ENCODE data around the gene APC2. TPM values are rescaled to one million over a fixed set of nuclear protein-coding genes. Genes with fewer than 3 reads are reported as not detected.
"Not testable (repeated sequence)": the region's sequence is repeated elsewhere in the genome, so short reads cannot be mapped to it uniquely, and the experiment has no call there.

APC2 gene
- total RNA-seq, 1 experiment from 2014 or later = 1.4 TPM

- CTCF ChIA-PET = interaction anchor here (0.7 kb wide), 2 partner anchors 42 to 846 kb away, joined by 3 read pairs; no protein-coding TSS in a partner anchor
- peaks cover 18% of the 10 kb centered on the region for H3K27me3 Mint-ChIP-seq (ENCODE audit: low read depth)
- no peak for TF ChIP-seq MAX (CRISPR knock-in tag; IDR thresholded peaks at IDR 0.05)
- TF ChIP-seq FOXJ3 (CRISPR knock-in tag; IDR thresholded peaks at IDR 0.05; ENCODE audit: borderline replicate concordance) = no peak
- TF ChIP-seq NR3C1 (CRISPR knock-in tag; conservative IDR thresholded peaks at IDR 0.05; ENCODE audit: low read depth) = no peak
- no peak for TF ChIP-seq EMX1 (CRISPR knock-in tag; IDR thresholded peaks at IDR 0.05)
- no peak for TF ChIP-seq ZNF281 (CRISPR knock-in tag; IDR thresholded peaks at IDR 0.05)
- TF ChIP-seq ATF2 (CRISPR knock-in tag; IDR thresholded peaks at IDR 0.05; ENCODE audit: borderline replicate concordance, low read depth) = no peak
- TF ChIP-seq TEAD1 (CRISPR knock-in tag; IDR thresholded peaks at IDR 0.05) = no peak
- TF ChIP-seq SMAD3 (CRISPR knock-in tag; IDR thresholded peaks at IDR 0.05; ENCODE audit: borderline replicate concordance) = no peak
- no peak for TF ChIP-seq ERG (CRISPR knock-in tag; IDR thresholded peaks at IDR 0.05)
- TF ChIP-seq ZNF671 (CRISPR knock-in tag; IDR thresholded peaks at IDR 0.05) = no peak
- no peak for TF ChIP-seq RORB (CRISPR knock-in tag; IDR thresholded peaks at IDR 0.05)
- no peaks in the 10 kb centered on the region for H3K9me3 Mint-ChIP-seq
- ATAC-seq (no peak), DNase-seq (ENCODE audit: low spot score) (no peak)
- POLR2A ChIA-PET = no interaction called here
- H3K36me3 Mint-ChIP-seq = peaks cover 5% of the 10 kb centered on the region; the same call in 1 of the 2 replicates
- no peak overlapping the region for H3K27ac Mint-ChIP-seq
- no peak overlapping the region for H3K4me3 Mint-ChIP-seq
- H3K4me1 Mint-ChIP-seq = no peaks in the 10 kb centered on the region
These were observed 47.8 kb downstream of the APC2 start for GRCh38 chr19:1497578-1498235.

- H3K27me3 Mint-ChIP-seq (ENCODE audit: low read depth) = peaks cover 21% of the 10 kb centered on the region
- H3K4me3 Mint-ChIP-seq; H3K9me3 Mint-ChIP-seq; H3K27ac Mint-ChIP-seq; H3K36me3 Mint-ChIP-seq; POLR2A ChIA-PET; DNase-seq (ENCODE audit: low spot score); H3K4me1 Mint-ChIP-seq; CTCF ChIA-PET; ATAC-seq: not testable (repeated sequence)
These were observed 49.3 kb downstream of the APC2 start for GRCh38 chr19:1499231-1499630.

GRCh38 chr19:1501200-1501595 is 51.3 kb downstream of the APC2 start:
- POLR2A ChIA-PET = no interaction called here
- DNase-seq (ENCODE audit: low spot score) (no peak), ATAC-seq (no peak)
- Mint-ChIP-seq H3K27ac (no peak overlapping the region), H3K27me3 (ENCODE audit: low read depth) (peaks cover 39% of the 10 kb centered on the region), H3K9me3 (no peaks in the 10 kb centered on the region), H3K4me3 (no peak overlapping the region), H3K4me1 (no peaks in the 10 kb centered on the region; the same call in 1 of the 2 replicates), H3K36me3 (peaks cover 5% of the 10 kb centered on the region; the same call in 1 of the 2 replicates)
- TF ChIP-seq OVOL2 (CRISPR knock-in tag; IDR thresholded peaks at IDR 0.05; ENCODE audit: borderline replicate concordance) = no peak
- TF ChIP-seq ERG (CRISPR knock-in tag; IDR thresholded peaks at IDR 0.05) = no peak
- no peak for TF ChIP-seq ZNF416 (CRISPR knock-in tag; IDR thresholded peaks at IDR 0.05)
- TF ChIP-seq HMGXB4 (CRISPR knock-in tag; IDR thresholded peaks at IDR 0.05) = no peak
- TF ChIP-seq TEAD4 (CRISPR knock-in tag; IDR thresholded peaks at IDR 0.05) = no peak
- no peak for TF ChIP-seq MLX (CRISPR knock-in tag; IDR thresholded peaks at IDR 0.05)
- no peak for TF ChIP-seq CDX4 (CRISPR knock-in tag; IDR thresholded peaks at IDR 0.05; ENCODE audit: borderline replicate concordance)
- no peak for TF ChIP-seq MAX (CRISPR knock-in tag; IDR thresholded peaks at IDR 0.05)
- CTCF ChIA-PET = interaction anchor here (2.6 kb wide), 1 partner anchor 10 kb away, joined by 15 read pairs; the partner anchor contains the start of gene REEP6

Data from WTC11 (cell line).